ENCODE data around the gene C2orf72.

C2orf72 gene

GRCh38 chr2:231034291-231034882, 2.9 kb upstream of the C2orf72 start:
- Histone ChIP-seq H3K4me1 (ENCODE audit: control insufficient read depth in 1 of 2, insufficient read depth in 1 of 2, low read depth in 1 of 2, low read length in 1 of 2) (no peaks in the 10 kb centered on the region), H3K36me3 (no peaks in the 10 kb centered on the region), H3K27me3 (peaks cover 77% of the 10 kb centered on the region), H3K27ac (no peak overlapping the region), H3K9me3 (no peaks in the 10 kb centered on the region), H3K4me3 (ENCODE audit: low read depth in 1 of 2, low read length in 1 of 2) (no peak overlapping the region)
- TF ChIP-seq CTCF (IDR thresholded peaks at IDR 0.05): no peak

GRCh38 chr2:231036131-231036530, 1.2 kb upstream of the C2orf72 start:
- H3K4me1 ChIP-seq (ENCODE audit: control insufficient read depth in 1 of 2, insufficient read depth in 1 of 2, low read depth in 1 of 2, low read length in 1 of 2): no peaks in the 10 kb centered on the region
- TF ChIP-seq CTCF (IDR thresholded peaks at IDR 0.05): no peak
- H3K27me3 ChIP-seq: peaks cover 93% of the 10 kb centered on the region
- H3K27ac ChIP-seq: no peak overlapping the region
- H3K4me3 ChIP-seq (ENCODE audit: low read depth in 1 of 2, low read length in 1 of 2): no peak overlapping the region
- no peaks in the 10 kb centered on the region for H3K9me3 ChIP-seq
- H3K36me3 ChIP-seq: no peaks in the 10 kb centered on the region

GRCh38 chr2:231036578-231037106, 681 bp upstream of the C2orf72 start:
- Histone ChIP-seq H3K27ac (no peak overlapping the region), H3K36me3 (no peaks in the 10 kb centered on the region), H3K27me3 (peaks cover 93% of the 10 kb centered on the region), H3K4me1 (ENCODE audit: control insufficient read depth in 1 of 2, insufficient read depth in 1 of 2, low read depth in 1 of 2, low read length in 1 of 2) (no peaks in the 10 kb centered on the region), H3K4me3 (ENCODE audit: low read depth in 1 of 2, low read length in 1 of 2) (no peak overlapping the region), H3K9me3 (no peaks in the 10 kb centered on the region)
- TF ChIP-seq CTCF (IDR thresholded peaks at IDR 0.05): no peak

DNA sequence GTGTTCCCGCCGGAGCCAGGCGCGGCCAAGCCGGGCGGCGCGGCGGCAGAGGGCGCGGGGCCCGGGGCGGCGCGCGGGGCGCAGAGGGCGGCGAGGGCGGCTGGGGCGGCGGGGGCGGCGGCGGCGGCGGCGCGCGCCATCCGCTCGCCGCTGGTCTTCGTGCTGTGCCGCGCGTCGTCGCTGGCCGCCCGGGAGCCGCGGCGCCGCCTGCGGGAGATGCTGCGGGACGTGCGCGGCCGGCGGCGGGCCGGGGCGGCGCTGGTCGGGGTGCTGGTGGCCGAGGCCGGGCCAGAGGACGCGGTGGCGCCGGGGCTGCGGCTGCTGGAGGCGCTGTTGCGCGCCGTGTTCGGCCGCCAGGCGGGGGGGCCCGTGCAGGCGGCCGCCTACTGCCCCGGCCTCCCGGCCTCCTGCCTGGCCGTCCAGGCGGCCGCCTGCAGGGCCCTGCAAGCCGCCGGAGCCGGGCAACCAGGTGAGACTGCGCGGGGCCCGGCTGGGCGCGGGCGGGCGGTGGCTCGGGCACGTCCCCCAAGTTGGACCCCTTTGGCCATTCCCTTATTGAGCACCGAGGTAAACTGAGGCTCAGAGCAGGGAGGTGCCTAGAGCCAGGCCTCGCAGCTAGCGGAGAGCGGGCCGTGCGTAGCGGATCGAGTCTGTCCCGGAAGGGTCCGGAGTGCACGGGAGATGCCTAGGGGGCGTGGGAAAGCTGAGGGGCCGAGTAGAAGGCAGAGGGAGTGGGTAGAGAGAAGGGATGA, 584 bp downstream of the C2orf72 start:
- no peaks in the 10 kb centered on the region for H3K4me1 ChIP-seq (ENCODE audit: control insufficient read depth in 1 of 2, insufficient read depth in 1 of 2, low read depth in 1 of 2, low read length in 1 of 2)
- H3K4me3 ChIP-seq (ENCODE audit: low read depth in 1 of 2, low read length in 1 of 2): no peak overlapping the region
- H3K27ac ChIP-seq: no peak overlapping the region
- H3K36me3 ChIP-seq: no peaks in the 10 kb centered on the region
- H3K27me3 ChIP-seq: peaks cover 95% of the 10 kb centered on the region
- no peaks in the 10 kb centered on the region for H3K9me3 ChIP-seq
- no peak for TF ChIP-seq CTCF (IDR thresholded peaks at IDR 0.05)

DNA sequence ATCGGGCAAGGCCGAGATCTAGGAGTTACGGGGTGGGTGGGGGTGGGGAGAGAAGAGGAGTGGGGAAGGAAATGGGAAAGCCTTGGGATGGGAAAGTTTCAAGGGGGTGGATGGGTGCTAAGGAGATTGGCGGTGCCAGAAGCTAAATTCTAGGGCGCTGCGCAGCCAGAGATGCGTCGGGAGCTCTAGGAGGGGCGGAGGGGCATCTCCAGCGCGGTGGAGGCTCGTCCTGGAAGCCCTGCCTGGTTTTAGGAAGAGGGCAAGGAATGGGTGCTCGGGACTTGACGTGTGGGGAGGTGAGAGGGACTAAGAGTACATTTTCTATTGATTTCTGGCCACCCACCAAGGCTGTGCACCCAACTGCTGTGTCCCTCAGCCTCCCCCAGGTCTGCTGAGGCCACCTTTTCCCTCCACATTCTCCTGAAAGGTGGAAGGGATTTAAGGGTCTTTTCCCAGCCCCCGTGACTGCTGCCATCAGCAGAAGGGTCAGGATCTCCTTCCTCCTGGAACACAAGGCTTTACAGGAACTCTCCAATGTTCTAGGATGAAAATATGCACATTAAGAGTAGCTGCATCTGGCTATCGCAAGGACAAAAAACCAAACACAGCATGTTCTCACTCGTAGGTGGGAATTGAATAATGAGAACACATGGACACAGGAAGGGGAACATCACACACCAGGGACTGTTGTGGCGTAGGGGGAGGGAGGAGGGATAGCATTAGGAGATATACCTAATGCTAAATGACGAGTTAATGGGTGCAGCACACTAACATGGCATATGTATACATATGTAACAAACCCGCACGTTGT, 1.4 kb downstream of the C2orf72 start:
- Histone ChIP-seq H3K9me3 (no peaks in the 10 kb centered on the region), H3K4me1 (ENCODE audit: control insufficient read depth in 1 of 2, insufficient read depth in 1 of 2, low read depth in 1 of 2, low read length in 1 of 2) (no peaks in the 10 kb centered on the region), H3K4me3 (ENCODE audit: low read depth in 1 of 2, low read length in 1 of 2) (no peak overlapping the region), H3K27ac (no peak overlapping the region), H3K27me3 (peaks cover 97% of the 10 kb centered on the region), H3K36me3 (no peaks in the 10 kb centered on the region)
- no peak for TF ChIP-seq CTCF (IDR thresholded peaks at IDR 0.05)
